Activated naive CD8-positive, alpha-beta T cell treated with anti-CD3 and anti-CD28 coated beads, Interleukin-2, amount 50 U/mL, for 24 hours (primary cell): Measurements from ENCODE around the gene SRF.

Experiments
- ATAC-seq: fragments of 150-1000 bp; cut with Tn5 transposase; one replicate; pipeline ENCODE4 v1.10.0; 2021
- DNase-seq: peaks from one replicate; pipeline ENCODE4 v3.0.0; 2021
- H3K27ac Mint-ChIP-seq: one replicate; pipeline ENCODE4 v1.8.0; 2021; ENCODE audit warnings: mild to moderate bottlenecking, mixed read lengths
- H3K27me3 Mint-ChIP-seq: one replicate; pipeline ENCODE4 v1.8.0; 2021; ENCODE audit warnings: mixed read lengths
- H3K36me3 Mint-ChIP-seq: one replicate; pipeline ENCODE4 v1.8.0; 2021; ENCODE audit warnings: low read depth, mixed read lengths
- H3K4me1 Mint-ChIP-seq: one replicate; pipeline ENCODE4 v1.8.0; 2021; ENCODE audit warnings: mixed read lengths
- H3K4me3 Mint-ChIP-seq: one replicate; pipeline ENCODE4 v1.8.0; 2021; ENCODE audit warnings: mild to moderate bottlenecking, moderate library complexity, mixed read lengths
- H3K9me3 Mint-ChIP-seq: one replicate; pipeline ENCODE4 v1.8.0; 2021; ENCODE audit warnings: mixed read lengths

SRF gene

GRCh38 chr6:43173591-43174262 lies 2.7 kb downstream of the SRF start:
- peaks cover 2% of the 10 kb centered on the region for H3K27me3 Mint-ChIP-seq

GRCh38 chr6:43174263-43175112 lies 3.4 kb downstream of the SRF start:
- peak overlapping the region; percentile 98 for H3K4me3 Mint-ChIP-seq
- peak; percentile 95 for DNase-seq
- peaks cover 2% of the 10 kb centered on the region for H3K27me3 Mint-ChIP-seq
- peak overlapping the region; percentile 87 for H3K27ac Mint-ChIP-seq
- H3K4me1 Mint-ChIP-seq, result peaks cover 47% of the 10 kb centered on the region
- peaks cover 36% of the 10 kb centered on the region for H3K36me3 Mint-ChIP-seq
- no peaks in the 10 kb centered on the region for H3K9me3 Mint-ChIP-seq
- peak; percentile 82 for ATAC-seq

More at GRCh38 chr6:43173591-43174262, 2.7 kb downstream of the SRF start:
- H3K9me3 Mint-ChIP-seq, result no peaks in the 10 kb centered on the region
- peaks cover 48% of the 10 kb centered on the region for H3K4me1 Mint-ChIP-seq
- H3K27ac Mint-ChIP-seq, result peak overlapping the region; percentile 81
- ATAC-seq, result no peak
- H3K36me3 Mint-ChIP-seq, result peaks cover 34% of the 10 kb centered on the region
- DNase-seq, result no peak
- H3K4me3 Mint-ChIP-seq, result peak overlapping the region; percentile 98

GRCh38 chr6:43175676-43176422 lies 4.8 kb downstream of the SRF start:
- peak overlapping the region; percentile 87 for H3K27ac Mint-ChIP-seq
- no peaks in the 10 kb centered on the region for H3K9me3 Mint-ChIP-seq
- peaks cover 36% of the 10 kb centered on the region for H3K36me3 Mint-ChIP-seq
- no peak for DNase-seq
- H3K4me1 Mint-ChIP-seq, result peaks cover 38% of the 10 kb centered on the region
- peaks cover 1% of the 10 kb centered on the region for H3K27me3 Mint-ChIP-seq
- H3K4me3 Mint-ChIP-seq, result no peak overlapping the region
- ATAC-seq, result no peak

GRCh38 chr6:43176423-43176786 lies 5.3 kb downstream of the SRF start:
- no peaks in the 10 kb centered on the region for H3K27me3 Mint-ChIP-seq
- no peak overlapping the region for H3K27ac Mint-ChIP-seq
- H3K4me1 Mint-ChIP-seq, result peaks cover 42% of the 10 kb centered on the region
- no peaks in the 10 kb centered on the region for H3K9me3 Mint-ChIP-seq
- ATAC-seq (no peak), DNase-seq (no peak)
- H3K36me3 Mint-ChIP-seq, result peaks cover 36% of the 10 kb centered on the region
- H3K4me3 Mint-ChIP-seq, result no peak overlapping the region

GRCh38 chr6:43178150-43178549 lies 7.1 kb downstream of the SRF start:
- Mint-ChIP-seq H3K27me3 (no peaks in the 10 kb centered on the region), H3K4me1 (peaks cover 47% of the 10 kb centered on the region), H3K4me3 (no peak overlapping the region), H3K36me3 (peaks cover 32% of the 10 kb centered on the region), H3K27ac (no peak overlapping the region), H3K9me3 (no peaks in the 10 kb centered on the region)
- no peak for DNase-seq
- ATAC-seq, result no peak

GRCh38 chr6:43178951-43179830 lies 8.1 kb downstream of the SRF start:
- H3K9me3 Mint-ChIP-seq, result no peaks in the 10 kb centered on the region
- H3K27ac Mint-ChIP-seq, result peak overlapping the region; percentile 29
- ATAC-seq (no peak), DNase-seq (no peak)
- H3K4me3 Mint-ChIP-seq, result no peak overlapping the region
- no peaks in the 10 kb centered on the region for H3K27me3 Mint-ChIP-seq
- peaks cover 33% of the 10 kb centered on the region for H3K36me3 Mint-ChIP-seq
- peaks cover 46% of the 10 kb centered on the region for H3K4me1 Mint-ChIP-seq

GRCh38 chr6:43180058-43180457 lies 9.0 kb downstream of the SRF start:
- DNase-seq (no peak), ATAC-seq (no peak)
- Mint-ChIP-seq H3K36me3 (peaks cover 30% of the 10 kb centered on the region), H3K27ac (no peak overlapping the region), H3K4me3 (no peak overlapping the region), H3K27me3 (no peaks in the 10 kb centered on the region), H3K4me1 (peaks cover 46% of the 10 kb centered on the region), H3K9me3 (no peaks in the 10 kb centered on the region)

- Mint-ChIP-seq H3K9me3 (no peaks in the 10 kb centered on the region), H3K27ac (peak overlapping the region; percentile 86)
- ATAC-seq, result no peak
Measured at GRCh38 chr6:43180985-43181384, 9.9 kb downstream of the SRF start.

GRCh38 chr6:43181621-43181941 lies 10.5 kb downstream of the SRF start:
- Mint-ChIP-seq H3K9me3 (no peaks in the 10 kb centered on the region), H3K27ac (peak overlapping the region; percentile 86), H3K4me1 (peaks cover 50% of the 10 kb centered on the region), H3K27me3 (no peaks in the 10 kb centered on the region), H3K4me3 (peak overlapping the region; percentile 94), H3K36me3 (peaks cover 25% of the 10 kb centered on the region)
- no peak for ATAC-seq
- DNase-seq, result no peak

More at GRCh38 chr6:43180985-43181384, 9.9 kb downstream of the SRF start:
- Mint-ChIP-seq H3K27me3 (no peaks in the 10 kb centered on the region), H3K36me3 (peaks cover 23% of the 10 kb centered on the region), H3K4me1 (peaks cover 47% of the 10 kb centered on the region), H3K4me3 (peak overlapping the region; percentile 94)
- DNase-seq, result no peak

- Mint-ChIP-seq H3K36me3 (peaks cover 23% of the 10 kb centered on the region), H3K4me1 (peaks cover 50% of the 10 kb centered on the region), H3K4me3 (peak within 1 kb of the TSS; percentile 94), H3K9me3 (no peaks in the 10 kb centered on the region), H3K27me3 (no peaks in the 10 kb centered on the region), H3K27ac (peak within 1 kb of the TSS; percentile 86)
- peak; percentile 91 for ATAC-seq
- DNase-seq, result peak; percentile 87
Measured at GRCh38 chr6:43181942-43182860, 11.1 kb downstream of the SRF start, which contains the start of gene CUL9. Gene CUL9 (plus strand): TSS chr6:43182196. CDS start chr6:43184311, 2,115 bp downstream.

GRCh38 chr6:43183441-43183840 lies 12.4 kb downstream of the SRF start:
- DNase-seq (no peak), ATAC-seq (no peak)
- no peaks in the 10 kb centered on the region for H3K9me3 Mint-ChIP-seq
- peak overlapping the region; percentile 86 for H3K27ac Mint-ChIP-seq
- peak overlapping the region; percentile 94 for H3K4me3 Mint-ChIP-seq
- H3K4me1 Mint-ChIP-seq, result peaks cover 50% of the 10 kb centered on the region
- no peaks in the 10 kb centered on the region for H3K27me3 Mint-ChIP-seq
- peaks cover 16% of the 10 kb centered on the region for H3K36me3 Mint-ChIP-seq

GRCh38 chr6:43184268-43184985 lies 13.4 kb downstream of the SRF start:
- Mint-ChIP-seq H3K4me3 (peak overlapping the region; percentile 33), H3K27ac (no peak overlapping the region), H3K4me1 (peaks cover 50% of the 10 kb centered on the region)

More at GRCh38 chr6:43184268-43184985, 13.4 kb downstream of the SRF start:
- Mint-ChIP-seq H3K27me3 (no peaks in the 10 kb centered on the region), H3K36me3 (peaks cover 15% of the 10 kb centered on the region), H3K9me3 (no peaks in the 10 kb centered on the region)
- DNase-seq, result no peak
- ATAC-seq, result no peak
